HG03354 (cell line): ENCODE results near the gene PPFIA1.
"Not testable (repeated sequence)": the region's sequence is repeated elsewhere in the genome, so short reads cannot be mapped to it uniquely, and the experiment has no call there.

ENCODE experiments used
- ATAC-seq: cut with Tn5 transposase; IDR thresholded peaks from one replicate; pipeline ENCODE4 v1.9.1; 2021; ENCODE audit warnings: mild to moderate bottlenecking; ENCODE audit not compliant: unreplicated experiment, poor library complexity, severe bottlenecking

The PPFIA1 gene

DNA sequence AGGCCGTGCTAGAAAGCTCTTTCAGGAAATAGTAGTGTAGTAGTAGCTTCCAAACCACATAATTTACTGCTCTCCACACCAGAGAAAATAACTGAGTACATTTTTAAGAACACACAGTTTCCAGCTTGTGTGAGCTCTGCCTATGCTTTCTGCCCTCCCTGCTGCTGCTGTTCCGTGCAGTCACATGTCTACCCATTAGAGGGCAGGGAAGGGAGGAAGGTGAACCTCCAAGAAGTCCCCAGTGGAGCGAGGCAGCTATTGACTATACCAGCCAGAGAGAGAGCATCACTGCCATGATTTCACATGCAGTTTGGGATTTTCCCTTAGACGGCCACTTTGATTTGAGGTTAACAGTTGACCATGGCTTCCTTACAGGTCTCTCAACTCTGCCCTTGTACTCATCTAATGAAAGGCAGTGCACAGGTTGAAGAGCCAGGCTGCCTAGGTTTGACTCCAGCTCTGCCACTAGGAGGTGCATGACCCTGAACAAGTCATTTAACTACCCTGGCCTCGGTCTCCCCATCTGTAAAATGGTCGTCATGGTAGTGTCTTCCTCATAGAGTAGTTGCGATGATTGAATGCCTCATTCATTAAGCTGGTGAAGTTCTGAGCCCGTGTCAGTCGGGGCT lies 108.1 kb downstream of the PPFIA1 start:
- no peak for ATAC-seq

DNA sequence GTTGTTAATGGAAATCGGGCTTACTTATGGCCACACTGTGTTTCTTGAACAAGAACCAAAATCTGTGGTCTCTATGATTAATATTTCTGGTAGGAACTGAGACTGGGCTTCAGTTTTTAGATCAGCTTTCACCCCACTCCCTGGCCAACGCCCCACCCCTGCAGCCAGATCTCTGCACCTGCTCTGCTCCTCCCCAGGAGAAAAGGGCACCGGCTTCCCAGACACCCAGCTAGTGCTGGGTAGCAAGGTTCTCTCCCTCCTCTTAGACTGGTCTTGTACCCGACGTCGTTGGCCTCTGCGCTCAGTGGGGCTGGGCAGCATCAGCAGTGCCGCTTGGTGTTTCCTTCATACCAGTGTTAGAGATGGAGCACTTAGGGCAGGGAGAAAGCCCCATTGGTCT lies 110.9 kb downstream of the PPFIA1 start:
- ATAC-seq: no peak

DNA sequence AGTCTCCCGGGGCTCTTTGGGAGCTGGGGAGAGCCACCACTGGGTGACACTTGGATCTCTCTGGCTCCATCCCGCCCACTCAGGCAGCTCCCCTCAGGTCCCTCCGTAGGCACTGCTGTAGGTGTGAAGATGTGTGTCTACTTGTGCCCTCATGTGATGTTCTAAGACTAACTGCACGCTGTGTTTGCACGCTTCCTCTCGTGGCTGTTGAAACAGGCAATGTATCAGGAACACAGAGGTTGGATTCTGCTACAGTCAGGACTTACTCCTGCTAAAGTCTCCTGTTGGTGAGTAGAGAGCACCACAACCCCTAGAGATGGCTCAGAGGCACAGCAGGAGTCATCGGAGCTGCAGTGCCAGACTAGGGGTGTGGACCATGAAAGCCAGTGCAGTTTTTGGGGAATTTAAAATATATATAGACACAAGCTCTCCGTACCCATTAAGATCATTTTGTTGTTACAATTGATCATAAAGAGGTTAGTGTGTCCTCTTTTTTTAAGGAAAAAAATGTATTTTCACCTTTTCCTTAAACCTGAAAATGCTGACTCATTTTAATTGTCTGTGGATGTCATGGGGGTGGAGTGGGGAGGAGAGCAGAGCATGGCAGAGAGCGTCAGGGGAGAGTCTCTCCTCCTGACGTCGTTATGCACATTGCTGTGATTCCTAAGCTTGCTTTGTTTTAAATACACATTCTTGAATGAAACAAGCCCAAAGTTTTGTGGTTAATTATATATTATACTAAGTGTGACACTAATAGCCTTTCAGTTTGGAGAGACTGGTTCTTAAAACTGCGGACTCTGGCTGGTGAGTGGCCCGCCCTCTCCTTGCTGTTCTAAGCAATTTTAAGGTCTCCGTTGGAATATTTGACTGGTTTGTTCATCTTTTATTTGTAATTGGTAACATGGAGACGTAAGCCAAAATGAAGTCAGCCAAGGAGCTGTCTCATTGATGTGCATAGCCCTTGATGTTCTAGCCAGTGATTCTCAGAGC lies 111.7 kb downstream of the PPFIA1 start:
- ATAC-seq: no peak

- ATAC-seq: no peak
These were observed 113.4 kb downstream of the PPFIA1 start for GRCh38 chr11:70383664-70384565.

- ATAC-seq: no peak
These were observed 114.2 kb downstream of the PPFIA1 start for GRCh38 chr11:70384566-70385152.

GRCh38 chr11:70387564-70387963 lies 117.1 kb downstream of the PPFIA1 start:
- no peak for ATAC-seq

DNA sequence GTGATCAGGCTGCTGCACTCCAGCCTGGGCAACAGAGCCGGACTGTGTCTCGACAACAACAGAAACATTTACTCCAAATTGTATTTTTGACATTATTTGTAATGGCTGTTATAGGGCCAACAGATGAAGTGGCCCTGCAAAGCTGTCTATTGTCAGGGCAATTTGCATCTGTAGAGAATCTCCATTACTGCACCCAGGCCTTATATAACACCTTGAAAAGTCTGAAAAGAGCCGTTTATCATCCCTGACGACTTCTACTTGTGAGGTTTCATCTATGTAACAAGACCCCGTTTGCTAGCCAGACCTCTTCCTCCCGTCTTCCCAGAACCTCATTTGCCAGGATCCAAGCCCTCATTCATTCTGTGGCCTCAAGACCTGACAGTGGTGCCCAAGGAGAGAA lies 118.7 kb downstream of the PPFIA1 start:
- no peak for ATAC-seq

DNA sequence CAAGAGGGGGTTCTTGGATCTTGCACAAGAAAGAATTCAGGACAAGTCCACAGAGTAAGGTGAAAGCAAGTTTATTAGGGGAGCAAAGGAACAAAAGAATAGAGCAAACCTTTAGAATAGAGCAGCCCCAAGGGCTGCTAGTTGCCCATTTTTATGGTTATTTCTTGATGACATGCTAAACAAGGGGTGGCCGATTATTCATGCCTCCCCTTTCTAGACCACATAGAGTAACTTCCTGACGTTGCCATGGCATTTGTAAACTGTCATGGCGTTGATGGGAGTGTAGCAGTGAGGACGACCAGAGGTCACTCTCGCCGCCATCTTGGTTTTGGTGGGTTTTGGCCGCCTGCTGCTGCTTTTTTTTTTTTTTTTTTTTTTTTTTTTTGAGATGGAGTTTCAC lies 120.4 kb downstream of the PPFIA1 start:
- not testable (repeated sequence) for ATAC-seq

GRCh38 chr11:70394211-70394950 lies 123.9 kb downstream of the PPFIA1 start:
- ATAC-seq: no peak

DNA sequence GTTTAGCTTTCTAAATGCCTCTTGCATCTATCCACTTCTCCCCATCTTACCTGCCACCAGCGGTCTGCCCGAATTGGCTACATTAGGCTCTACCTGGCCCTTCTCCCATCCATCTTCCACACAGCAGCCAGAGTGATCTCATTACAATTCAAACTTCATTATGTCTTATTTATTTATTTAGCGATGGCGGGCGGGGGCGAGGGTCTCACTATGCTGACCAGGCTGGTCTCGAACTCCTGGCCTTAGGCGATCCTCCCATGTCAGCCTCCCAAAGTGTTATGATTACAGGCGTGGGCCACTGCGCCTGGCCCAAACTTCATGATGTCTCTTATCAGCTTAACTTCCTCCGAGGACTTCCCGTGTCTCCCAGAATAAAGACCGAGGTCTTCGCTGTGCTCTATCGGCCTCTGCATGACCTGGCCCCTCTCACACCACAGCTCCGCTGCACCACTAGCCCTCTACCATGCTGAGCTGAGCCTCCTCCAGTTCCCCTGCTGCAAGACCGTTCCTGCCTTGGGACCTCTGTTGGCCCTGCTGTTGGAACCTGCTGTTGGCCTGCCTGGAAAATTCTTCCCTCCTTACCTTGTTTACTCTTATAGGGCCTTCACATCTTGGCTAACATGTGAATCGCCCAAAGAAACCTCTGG lies 127.0 kb downstream of the PPFIA1 start:
- ATAC-seq: no peak

DNA sequence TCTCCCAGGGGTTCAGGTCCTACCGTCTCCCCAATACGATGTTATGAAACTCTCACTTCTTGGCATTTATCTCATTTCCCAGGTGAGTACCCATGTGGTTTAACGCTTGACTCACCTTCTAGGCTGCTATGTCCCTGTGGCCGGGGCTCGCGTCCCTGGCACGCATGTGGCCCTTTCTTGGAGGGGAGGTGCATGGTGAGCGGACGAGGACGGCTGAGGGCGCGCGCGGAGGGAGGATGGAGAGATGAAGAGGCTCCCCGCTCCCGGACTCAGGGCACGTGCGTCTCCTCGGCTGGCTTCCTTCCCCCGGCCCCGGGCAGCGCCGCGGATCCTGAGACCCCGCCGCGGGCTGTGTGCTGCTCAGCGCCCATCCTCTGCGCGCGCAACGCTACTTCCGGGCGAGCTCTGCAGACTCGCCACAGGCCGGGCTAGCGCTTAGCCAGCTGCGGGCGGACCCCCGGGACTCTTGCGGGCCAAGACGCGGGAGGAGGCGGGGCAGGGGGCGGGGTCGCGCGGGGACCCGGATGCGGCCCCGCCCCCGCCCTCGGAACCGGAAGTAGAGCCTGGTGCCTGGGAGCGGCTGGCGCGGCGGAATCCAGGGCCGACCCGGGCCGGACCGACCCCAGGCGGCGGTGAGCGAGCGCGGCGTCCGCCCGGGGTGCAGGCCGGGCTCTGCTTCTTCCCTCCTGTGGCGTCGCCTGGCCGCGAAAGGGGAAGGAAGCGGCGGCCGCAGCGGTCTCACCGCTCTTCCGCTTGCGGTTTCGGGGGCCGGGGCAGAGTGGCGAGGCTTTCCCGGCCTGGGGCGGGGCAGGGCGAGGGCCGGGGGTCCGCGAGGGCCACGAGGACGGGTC lies 127.7 kb downstream of the PPFIA1 start, which contains the start of gene CTTN:
CTTN (plus strand) TSS at position 547 of the 851 bp plus-strand sequence. CDS start 8,769 bp downstream, outside the sequence.
- ATAC-seq: peak; percentile 52

- no peak for ATAC-seq
These were observed 128.6 kb downstream of the PPFIA1 start for GRCh38 chr11:70398834-70399680.

GRCh38 chr11:70399681-70400112 lies 129.2 kb downstream of the PPFIA1 start:
- ATAC-seq: no peak

GRCh38 chr11:70400643-70401042 lies 130.2 kb downstream of the PPFIA1 start:
- ATAC-seq: no peak

- no peak for ATAC-seq
These were observed 131.5 kb downstream of the PPFIA1 start for GRCh38 chr11:70402016-70402415.

- no peak for ATAC-seq
These were observed 132.2 kb downstream of the PPFIA1 start for GRCh38 chr11:70402685-70403084.

DNA sequence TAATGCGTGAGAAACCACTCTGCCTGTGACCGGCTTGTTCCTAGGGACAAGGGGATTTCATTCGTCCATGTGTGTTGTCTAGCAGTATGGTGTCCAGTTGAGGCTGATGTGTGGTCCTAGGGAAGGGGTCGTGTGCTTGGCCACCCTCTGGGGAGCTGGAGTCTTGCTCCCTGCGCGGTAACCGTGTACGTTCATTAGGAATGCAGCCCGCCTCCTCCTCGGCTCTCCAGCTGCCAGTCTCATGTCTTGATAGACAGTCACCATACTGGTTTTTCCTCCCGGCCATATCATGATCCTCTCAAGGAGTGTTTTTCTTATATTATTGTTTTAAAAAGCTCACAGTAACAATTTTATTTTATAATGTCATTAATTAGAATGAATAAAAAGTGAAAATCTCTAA lies 133.8 kb downstream of the PPFIA1 start:
- ATAC-seq: no peak
